Amygdala (tissue), 56 donors: ENCODE measurements around the gene MTX1.
"Not testable (repeated sequence)": the region's sequence is repeated elsewhere in the genome, so short reads cannot be mapped to it uniquely, and the experiment has no call there.

Experiments used
- DNase-seq, 56 donors: peaks; one replicate each; lab custom pipeline; 2025; lab: John Stamatoyannopoulos, UW

Gene MTX1

DNA sequence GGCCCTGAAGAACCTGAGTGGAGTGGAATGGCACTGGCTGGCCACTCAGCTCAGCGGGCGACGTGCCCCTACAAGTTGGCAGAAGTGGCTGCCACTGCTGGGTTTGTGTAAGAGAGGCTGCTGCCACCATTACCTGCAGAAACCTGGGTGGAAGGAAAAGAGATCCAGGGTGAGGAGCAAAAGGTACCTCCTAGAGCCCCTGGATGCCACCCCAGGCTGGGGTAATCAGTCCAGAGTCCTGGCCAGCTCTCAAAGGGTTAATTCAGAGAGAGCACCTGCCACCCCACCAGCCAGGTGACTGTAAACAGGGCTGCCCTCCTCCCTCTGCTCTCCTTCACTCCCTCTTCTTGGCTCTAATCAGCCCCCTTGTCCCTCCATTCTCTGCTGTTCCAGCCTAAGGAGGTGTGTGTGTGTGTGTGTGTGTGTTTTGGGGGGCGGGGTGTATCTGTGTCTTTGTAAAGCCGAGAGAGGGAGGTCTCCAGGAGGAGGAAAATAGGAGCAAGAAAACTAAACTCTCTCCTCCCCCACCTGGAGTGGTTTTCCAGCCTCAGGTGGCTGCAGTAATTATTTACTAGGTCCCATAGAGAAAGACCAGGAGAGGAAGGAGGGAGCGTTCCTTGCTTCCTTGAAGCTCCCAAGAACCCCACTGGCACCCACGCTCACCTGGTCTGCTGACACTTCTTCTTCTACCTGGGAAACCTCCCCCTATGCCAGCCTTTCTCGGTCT lies 22.3 kb upstream of the MTX1 start:
- no peak for DNase-seq

DNA sequence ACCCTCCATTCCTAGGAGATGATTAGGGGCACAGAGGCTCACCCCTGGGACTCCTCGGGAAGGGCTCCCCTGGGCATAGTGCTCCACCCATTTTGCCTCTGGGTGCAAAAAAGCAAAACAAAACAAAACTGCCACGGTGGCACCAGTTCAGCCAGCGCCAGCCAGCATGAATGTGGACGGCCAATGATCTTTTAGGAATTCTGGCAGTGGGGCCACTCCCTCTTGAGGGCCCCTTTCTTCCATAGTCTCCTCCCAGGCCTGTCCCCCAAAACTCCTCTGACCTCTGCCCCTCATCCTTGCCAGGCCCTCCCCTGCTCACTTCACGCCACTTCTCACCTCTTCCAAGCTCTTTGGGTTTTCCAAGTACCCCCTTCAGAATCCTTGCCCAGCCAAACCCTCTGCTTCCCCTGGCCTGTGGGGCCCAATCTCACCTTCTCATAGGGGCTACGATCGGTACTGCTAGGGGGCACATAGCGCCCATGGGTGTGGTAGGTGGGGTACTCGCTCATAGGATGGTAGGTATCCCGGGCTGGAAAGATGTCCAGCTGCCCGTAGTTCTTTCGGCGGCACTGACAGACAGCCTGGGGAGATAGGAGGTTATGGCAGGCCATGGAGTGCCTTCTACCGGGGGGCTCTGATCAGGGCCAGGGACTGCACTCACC lies 21.6 kb upstream of the MTX1 start:
- DNase-seq = no peak

DNA sequence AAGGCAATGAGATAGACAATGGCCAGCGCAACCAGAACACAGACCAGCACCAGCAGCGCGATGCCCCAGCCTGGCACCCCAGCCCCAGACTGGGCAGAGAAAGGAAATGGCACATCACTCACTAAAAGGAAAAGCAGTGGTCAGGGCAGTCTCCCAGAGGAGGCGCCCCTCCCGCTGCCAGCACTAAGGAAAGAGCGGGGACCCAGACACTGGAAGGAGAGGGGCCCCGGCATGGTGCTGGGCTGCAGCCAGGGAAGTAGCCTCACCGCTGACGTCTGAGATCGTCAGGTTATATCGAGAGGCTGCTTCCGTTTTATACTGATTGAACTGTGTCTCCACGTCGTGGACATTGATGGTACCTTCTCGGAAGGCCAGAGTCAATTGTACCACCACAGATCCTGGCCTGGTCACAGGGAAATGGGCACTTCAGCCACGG lies 21.0 kb upstream of the MTX1 start:
- DNase-seq = no peak

DNA sequence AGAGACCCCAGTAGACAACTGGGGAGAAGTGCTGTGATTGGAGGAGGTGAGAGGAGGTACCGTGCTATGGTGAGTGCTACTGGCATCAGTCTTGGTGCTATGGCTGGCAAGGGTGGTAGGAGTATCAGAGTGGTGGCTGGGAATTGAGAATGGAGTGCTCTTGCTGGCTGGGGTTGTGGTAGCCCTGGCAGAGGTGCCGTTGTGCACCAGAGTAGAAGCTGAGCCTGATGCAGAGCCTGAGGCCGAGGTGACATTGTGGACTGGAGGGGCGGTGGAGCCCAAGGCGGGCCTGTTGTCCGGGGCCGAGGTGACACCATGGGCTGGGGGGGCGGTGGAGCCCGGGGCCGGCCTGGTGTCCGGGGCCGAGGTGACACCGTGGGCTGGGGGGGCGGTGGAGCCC lies 20.2 kb upstream of the MTX1 start:
- DNase-seq = no peak

DNA sequence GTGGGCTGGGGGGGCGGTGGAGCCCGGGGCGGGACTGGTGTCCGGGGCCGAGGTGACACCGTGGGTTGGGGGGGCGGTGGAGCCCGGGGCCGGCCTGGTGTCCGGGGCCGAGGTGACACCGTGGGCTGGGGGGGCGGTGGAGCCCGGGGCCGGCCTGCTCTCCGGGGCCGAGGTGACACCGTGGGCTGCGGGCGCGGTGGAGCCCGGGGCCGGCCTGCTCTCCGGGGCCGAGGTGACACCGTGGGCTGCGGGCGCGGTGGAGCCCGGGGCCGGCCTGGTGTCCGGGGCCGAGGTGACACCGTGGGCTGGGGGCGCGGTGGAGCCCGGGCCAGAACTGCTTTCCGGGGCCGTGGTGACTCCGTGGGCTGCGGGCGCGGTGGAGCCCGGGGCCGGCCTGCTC lies 18.6 kb upstream of the MTX1 start:
- DNase-seq = not testable (repeated sequence)

DNA sequence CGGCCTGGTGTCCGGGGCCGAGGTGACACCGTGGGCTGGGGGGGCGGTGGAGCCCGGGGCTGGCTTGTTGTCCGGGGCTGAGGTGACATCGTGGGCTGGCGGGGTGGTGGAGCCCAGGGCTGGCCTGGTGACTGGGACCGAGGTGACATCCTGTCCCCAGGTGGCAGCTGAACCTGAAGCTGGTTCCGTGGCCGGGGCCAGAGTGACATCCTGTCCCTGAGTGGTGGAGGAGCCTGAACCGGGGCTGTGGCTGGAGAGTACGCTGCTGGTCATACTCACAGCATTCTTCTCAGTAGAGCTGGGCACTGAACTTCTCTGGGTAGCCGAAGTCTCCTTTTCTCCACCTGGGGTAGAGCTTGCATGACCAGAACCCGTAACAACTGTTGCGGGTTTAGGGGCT lies 16.6 kb upstream of the MTX1 start:
- DNase-seq = no peak

DNA sequence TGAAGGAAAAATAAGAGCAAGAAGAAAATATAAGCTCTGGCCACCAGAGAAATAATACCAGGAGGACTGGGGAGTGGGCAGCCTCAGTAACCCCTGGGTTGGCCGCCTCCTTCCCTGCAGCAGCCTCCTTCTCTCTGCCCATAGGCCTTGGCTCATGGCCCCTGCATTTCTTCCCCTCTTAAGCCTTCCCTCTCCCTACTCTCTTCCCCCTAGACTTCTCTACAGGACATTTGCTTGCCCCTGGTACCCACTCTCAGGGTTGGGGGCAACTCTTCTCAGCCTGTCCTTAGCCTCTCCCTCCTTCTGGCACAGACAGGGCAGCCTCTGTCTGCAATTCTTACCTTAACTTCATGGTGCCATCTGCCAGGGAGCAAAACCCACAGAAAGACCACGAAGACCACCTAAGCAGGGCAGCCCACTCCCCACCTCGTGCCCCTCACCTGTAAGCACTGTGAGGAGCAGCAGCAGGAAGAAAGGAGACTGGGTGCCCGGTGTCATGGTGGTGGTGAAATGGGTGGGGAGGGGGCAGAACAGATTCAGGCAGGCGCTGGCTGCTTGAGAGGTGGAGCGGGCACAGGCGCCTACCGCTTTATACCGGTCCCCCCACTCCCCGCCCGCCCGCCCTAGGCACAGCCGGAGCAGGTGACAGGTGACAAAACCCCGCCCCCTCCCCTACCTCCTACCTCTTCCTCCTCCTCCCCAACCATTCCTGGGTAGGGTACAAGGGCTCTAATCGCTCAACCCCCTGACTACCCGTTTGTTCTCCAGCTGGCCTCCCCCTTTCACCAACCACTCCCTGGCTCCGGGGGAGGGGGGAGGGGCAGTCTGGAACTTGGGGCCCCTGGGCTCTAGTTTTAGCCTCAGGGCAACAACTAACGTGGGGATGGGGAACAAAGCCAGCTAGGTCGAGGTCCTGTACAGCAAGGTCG lies 15.9 kb upstream of the MTX1 start:
- peak in 1 of 56 donors; percentile 65 for DNase-seq

DNA sequence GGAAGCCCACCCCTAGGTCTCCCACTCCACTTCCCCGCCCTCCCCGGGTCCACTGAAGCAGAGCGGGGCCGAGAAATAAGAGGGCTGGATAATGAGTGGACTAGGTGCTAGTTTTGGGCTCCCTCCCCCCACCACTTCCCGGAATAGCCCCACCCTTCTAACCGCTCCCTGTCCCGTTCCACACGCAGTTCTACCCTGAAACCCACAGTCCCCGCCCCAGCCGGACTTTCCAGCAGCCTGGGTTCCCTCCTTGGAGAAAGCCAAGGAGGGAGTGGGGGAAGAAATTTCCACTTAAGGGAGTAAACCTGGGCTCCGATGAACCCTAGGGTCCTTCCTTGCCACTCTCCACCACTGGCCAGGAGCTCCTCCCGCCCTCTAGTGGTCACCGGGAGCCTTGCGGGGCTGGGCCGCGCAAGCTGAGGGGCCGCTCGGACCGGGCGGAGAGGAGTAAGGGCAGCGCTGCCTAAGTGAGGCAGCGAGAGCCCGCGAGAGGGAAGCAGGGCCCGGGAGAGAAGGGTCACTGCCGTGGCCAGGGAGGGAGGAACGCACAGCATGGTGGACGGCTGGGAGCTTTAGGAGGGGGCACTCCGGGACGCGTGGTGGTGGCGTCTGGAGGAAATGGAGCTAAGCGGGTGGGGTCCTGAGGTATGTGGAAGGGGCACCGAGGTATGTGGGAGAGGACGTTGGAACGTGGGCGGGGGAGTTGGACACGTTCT lies 15.1 kb upstream of the MTX1 start:
- peak in 47 of 56 donors; percentile 14 to 77 (median 52) for DNase-seq

DNA sequence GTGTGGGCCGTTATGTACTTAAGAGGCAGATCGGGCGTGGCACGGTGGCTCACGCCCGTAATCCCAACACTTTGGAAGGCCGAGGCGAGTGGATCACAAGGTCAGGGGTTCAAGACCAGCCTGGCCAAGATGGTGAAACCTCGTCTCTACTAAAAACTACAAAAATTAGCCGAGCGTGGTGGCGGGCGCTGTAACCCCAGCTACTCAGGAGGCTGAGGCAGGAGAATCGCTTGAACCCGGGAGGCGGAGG lies 14.6 kb upstream of the MTX1 start:
- DNase-seq = not testable (repeated sequence)

DNA sequence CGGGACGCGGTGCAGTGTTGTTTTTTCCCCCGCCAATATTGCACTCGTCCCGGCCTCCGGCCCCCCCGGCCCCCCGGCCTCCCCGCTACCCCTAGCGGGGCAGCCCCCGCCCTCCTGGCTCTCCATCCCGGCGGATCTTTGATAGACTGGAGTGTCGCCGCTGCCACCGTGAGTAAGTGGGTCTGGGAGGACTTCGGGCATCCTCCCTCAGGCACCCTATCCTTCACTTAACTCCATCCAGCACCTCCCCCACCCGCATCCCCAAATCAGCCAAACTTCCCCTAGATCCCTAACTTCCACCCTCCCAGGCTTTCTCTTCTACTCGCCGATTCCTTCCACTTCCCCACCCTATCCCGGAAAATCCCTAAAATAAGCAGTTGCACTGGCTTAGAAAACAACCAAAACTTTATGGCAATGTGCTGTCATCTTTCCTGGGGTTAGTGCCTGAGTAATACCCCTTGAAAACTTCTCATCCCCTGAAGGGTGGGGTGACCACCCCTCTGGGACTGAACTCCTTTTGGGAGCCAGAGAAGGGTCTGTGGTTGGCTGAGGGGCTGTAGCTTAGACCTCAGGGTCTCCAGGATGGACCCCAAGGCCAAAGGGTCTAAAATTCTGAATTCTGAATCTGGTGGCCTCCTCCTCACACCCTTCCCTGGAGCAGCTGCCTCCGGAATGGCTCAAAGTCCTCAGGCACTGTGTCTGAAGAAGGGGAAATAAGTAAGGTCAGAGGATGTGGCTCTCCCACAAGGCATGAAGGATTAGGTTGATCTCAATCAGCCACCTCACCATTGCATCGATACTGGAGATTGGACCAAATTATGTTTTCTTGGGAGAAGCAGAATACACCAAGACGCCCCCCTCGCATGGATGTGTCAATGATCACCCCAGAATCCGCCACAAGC lies 13.0 kb upstream of the MTX1 start:
- peak in 1 of 56 donors; percentile 55 for DNase-seq

DNA sequence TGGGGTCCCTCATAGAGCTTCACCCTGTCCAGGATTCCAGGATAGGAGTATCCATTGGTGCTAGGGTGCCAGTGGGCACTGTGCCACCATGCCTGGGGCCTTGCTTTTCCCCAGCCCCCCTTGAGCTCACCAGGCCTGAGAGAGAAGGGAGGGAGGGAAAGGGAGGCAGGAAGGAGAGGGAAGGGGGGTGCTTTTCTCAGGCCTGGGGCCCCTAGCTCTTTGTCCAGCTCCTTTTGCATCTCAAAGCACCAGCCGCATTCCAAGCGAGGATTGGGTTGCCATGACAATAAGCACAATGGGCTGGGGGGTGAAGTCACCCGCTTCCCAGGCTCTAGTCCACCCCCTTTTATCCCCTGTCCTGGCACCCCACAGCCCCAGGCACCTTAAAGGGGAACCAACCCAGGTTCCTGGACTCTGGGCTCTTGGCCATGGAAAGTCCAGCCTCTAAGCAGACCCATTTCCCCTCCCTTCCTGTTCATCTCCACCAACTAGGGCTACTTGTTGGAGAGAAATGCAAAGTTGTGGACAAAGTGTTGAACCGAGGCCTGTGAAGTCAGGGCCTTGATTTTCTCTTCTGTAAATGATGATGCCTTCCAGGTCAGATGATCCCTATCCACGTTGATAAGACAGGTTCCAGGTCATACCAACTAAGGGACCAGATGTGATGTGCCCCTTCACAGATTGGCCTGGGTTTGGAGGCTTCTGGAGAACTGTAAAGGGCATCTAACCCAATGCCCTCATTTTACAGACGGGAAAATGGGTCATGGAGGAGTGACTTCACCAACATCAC lies 12.2 kb upstream of the MTX1 start:
- peak in 42 of 56 donors; percentile 15 to 88 (median 56) for DNase-seq

DNA sequence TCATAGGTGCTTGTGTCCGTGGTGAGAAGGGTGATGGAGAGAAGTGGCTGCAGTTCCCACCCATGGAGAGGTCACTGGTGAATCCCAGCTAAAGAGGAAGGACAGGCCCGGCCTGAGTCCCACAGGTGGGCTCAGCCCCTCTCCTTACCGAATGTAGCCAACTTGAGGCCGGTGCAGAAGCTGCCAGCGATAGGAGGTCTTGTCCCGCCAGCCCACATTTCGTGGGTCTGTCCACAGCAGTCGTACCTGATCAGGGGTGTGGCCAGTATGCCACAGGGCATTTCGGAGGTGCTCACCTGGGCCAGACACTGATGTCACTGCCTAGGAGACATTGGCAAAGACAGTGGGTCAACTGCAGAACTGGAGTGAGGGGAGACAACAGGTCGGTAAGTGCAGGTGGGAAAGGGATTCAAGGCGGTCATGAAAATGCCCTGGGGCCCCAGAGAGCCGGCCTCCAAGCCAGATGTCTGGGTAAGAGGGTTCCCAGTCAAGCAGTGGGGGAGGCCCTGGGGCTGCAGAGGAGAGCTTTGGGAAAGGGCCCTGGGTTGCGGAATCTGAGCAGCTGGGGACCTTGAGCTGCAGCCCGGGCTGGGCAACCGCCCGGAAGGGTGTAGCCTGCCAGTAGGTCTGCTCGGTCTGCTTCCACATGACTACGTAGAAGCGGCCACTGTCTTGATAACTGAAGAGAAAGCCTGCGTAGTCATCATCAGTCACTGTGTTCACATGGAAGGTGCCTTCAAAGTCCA lies 11.4 kb upstream of the MTX1 start:
- DNase-seq = peak in 13 of 56 donors; percentile 11 to 68 (median 40)

DNA sequence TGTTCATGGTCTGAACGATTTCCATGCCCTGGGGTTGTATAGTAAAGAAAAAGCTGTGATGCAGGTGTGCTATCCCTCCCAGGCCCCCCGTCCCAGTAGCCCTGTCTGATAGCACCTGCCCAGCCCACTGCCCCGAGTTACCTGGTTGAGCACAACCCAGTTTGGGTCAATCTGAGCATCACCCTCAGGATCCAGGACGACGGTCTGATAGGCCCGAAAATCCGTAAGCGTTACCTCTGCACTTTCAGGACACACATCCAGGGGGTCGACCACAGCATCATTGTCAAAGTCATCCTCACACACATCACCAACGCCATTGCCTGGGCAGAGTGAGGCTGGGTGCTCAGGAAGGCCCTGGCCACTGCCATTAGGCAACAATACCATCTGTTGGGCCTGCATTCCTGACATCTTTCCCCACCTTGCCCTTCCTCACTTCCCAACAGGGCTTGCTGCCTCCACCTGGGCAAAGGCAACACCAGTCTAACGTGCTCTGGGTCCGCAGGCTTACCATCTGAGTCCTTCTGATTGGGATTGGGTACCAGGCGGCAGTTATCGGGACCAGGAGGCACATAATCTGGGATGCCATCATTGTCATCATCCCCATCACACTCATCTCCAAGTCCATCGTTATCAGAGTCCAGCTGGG lies 10.5 kb upstream of the MTX1 start:
- DNase-seq = no peak

DNA sequence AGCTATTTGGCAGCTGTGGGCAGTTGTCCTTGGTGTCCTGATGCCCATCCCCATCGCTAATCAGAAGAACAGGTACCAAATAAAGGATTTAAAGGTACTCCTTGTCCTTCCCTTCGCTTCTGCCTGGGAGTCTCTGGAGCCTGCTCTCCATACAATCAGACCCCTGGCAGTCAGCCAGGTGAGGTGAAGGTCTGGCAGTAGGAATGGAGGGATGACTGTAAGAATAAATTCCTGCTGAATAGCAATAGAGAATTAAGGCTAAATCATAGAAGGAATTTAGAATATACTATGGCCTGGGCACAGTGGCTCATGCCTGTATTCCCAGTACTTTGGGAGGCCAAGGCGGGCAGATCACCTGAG lies 10.0 kb upstream of the MTX1 start:
- DNase-seq = no peak

DNA sequence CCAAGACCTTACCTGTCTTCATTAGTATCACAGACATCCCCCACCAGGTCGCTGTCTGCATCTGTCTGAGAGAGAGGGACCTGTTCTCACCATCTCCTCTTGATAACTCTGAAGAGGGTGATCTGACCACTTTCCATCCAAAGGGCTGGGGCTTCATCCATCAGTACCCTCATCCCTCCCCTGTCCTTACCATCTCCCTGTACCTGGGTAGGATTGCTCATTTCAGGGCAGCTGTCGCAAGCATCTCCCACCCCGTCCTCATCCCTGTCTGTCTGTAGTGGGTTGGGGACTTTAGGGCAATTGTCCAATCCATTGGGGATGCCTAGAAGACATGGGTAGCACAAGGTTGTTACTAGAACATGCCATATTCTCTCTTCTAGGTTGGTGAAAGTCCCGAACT lies 8.7 kb upstream of the MTX1 start:
- no peak for DNase-seq

DNA sequence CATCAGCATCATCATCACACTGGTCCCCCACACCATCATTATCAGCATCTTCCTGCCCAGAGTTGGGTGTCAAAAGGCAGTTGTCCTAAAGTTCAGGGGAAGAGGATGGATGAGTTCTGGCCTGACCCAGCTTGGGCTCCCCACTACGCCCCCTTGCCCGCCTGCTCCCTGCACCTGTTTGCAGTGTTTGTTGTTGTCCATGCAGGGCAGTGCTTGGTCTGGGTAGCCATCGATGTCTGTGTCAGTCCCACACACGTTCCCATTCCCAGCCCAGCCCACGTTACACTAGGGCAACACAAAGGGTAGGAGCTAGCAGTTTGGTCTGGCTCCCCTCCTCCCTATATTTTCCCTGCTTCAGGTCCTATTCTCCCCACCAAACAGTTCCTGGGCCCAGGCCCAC lies 7.6 kb upstream of the MTX1 start:
- DNase-seq = no peak

DNA sequence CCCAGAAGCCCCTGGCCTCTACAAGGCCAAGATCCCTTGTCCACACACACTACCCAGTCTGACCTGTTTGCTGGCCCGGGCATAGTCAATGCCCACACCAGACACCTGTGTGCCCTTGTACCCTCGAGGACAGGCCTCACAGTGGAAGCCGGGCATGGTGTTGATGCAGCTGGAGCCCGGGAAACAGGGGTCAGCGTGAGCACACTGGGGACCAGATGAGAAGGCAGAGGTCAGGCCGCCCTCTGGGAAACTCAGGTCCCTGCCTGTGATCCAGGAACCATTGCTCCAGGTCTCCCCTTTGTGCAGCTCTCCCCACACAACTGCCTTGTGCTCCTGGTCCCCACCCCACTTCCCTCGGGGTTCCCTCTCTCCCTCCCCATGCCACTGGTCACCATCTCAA lies 6.3 kb upstream of the MTX1 start:
- no peak for DNase-seq
